Activated CD8-positive, alpha-beta memory T cell treated with anti-CD3 and anti-CD28 coated beads for 36 hours (primary cell): ENCODE measurements around the gene SLCO6A1. TPM values are rescaled to one million over a fixed set of nuclear protein-coding genes. Genes with fewer than 3 reads are reported as not detected.
"Not testable (repeated sequence)": the region's sequence is repeated elsewhere in the genome, so short reads cannot be mapped to it uniquely, and the experiment has no call there.

Experiments used
- CTCF ChIA-PET: fragments of 350-600 bp; sonication (Branson Sonifier 250); formaldehyde crosslinking; loops from one replicate; lab custom pipeline; 2021; ENCODE audit warnings: antibody characterized with exemption; lab: Charles Lee
- POLR2A ChIA-PET: fragments of 350-600 bp; sonication (Branson Sonifier 250); formaldehyde crosslinking; loops from one replicate; lab custom pipeline; 2021; ENCODE audit warnings: antibody characterized with exemption; lab: Charles Lee
- total RNA-seq, 2 experiments: library from RNA; stranded (reverse); gene quantifications; one replicate each; pipeline ENCODE4 v1.2.3, GENCODE V29; 2021

Gene SLCO6A1, protein sequence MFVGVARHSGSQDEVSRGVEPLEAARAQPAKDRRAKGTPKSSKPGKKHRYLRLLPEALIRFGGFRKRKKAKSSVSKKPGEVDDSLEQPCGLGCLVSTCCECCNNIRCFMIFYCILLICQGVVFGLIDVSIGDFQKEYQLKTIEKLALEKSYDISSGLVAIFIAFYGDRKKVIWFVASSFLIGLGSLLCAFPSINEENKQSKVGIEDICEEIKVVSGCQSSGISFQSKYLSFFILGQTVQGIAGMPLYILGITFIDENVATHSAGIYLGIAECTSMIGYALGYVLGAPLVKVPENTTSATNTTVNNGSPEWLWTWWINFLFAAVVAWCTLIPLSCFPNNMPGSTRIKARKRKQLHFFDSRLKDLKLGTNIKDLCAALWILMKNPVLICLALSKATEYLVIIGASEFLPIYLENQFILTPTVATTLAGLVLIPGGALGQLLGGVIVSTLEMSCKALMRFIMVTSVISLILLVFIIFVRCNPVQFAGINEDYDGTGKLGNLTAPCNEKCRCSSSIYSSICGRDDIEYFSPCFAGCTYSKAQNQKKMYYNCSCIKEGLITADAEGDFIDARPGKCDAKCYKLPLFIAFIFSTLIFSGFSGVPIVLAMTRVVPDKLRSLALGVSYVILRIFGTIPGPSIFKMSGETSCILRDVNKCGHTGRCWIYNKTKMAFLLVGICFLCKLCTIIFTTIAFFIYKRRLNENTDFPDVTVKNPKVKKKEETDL
- not detected for total RNA-seq

DNA sequence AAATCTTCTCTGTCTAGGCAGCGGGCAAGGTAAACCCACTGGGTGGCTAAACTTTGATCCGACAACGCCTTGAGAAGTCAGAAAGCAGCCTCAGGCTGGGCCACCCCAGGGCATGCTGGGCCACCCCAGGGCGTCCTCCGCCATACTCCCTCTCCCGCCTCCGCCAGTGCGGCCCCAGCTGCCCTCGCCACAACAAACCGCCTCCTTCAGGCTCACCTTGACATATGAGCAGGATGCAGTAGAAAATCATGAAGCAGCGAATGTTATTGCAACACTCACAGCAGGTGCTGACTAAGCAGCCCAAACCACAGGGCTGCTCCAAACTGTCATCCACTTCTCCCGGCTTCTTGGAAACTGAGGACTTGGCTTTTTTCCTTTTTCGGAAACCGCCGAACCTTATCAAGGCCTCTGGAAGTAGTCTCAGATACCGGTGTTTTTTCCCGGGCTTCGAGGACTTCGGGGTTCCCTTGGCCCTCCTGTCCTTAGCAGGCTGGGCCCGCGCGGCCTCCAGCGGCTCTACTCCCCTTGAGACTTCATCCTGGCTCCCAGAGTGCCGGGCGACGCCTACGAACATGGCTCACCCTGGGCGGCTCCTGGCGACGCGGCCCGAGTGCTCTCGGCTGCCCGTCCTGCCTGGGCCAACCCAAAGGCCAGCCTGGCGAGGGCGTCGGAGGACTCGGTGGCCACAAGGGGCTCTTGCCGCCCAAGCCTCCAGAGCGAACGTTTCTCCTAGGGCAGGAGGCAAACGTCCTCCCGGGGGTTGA, at the start of gene SLCO6A1:
TSS of gene SLCO6A1 (minus strand) at position 731 of the 764 bp plus-strand sequence. CDS start at position 574, 157 bp downstream.
- CTCF ChIA-PET, result no interaction called here
- POLR2A ChIA-PET, result no interaction called here

- CTCF ChIA-PET, result no interaction called here
- POLR2A ChIA-PET, result no interaction called here
Observed at GRCh38 chr5:102547141-102548035, 48.6 kb upstream of the SLCO6A1 start.

GRCh38 chr5:102545175-102545574, 46.4 kb upstream of the SLCO6A1 start:
- ChIA-PET CTCF (no interaction called here), POLR2A (no interaction called here)

DNA sequence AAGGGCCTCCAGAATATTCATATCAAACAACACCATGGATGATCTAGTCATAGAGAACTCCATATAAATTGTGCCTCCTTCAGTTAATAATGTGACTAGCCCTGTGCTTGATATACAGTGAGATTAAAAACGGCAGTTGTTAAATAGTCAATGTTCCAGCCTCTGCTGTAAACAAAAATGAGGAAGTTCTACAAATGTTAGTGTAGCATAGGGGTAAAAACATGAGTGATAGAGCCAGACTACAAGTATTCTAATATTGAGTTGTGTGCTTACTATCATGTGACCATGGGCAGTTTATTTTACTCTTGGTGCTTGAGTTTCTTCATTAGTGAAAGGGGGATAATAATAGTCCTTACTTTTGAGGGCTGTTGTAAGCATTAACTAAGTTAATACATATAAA, 43.3 kb upstream of the SLCO6A1 start:
- POLR2A ChIA-PET, result no interaction called here
- CTCF ChIA-PET, result no interaction called here

DNA sequence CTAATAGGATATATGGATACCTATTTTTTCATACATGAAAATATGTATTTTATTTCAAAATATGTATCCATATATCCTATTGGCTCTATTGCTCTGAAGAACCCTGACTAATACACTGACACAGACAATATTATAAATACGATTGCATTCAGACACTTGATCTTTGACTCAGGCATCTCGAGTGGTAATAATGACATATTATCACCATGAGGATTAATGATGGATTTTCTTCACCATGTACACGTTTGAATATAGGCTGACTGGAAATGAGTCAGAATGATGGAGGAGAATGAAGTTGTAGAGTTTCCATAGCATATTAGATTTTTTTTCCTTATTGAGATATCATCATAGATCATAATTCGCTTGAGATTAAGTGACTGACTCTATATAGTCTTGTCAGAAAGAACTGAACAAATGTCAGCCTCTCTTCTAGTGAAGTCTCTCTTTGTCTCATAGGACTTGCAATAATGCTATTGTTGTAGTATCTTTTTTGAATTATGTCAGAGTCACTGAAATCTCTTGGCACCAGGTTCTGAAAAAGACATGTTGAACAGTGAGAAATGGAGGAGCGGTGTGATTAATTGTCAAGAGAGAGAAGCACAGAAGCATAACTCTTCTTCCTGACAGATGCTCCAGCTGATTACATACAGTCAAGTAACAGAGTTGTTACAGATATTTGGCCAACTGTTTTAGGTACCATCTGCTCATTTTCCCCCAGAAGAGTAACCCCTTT, 41.4 kb upstream of the SLCO6A1 start:
- CTCF ChIA-PET, result no interaction called here

GRCh38 chr5:102539562-102539961, 40.8 kb upstream of the SLCO6A1 start:
- CTCF ChIA-PET, result no interaction called here
- POLR2A ChIA-PET, result no interaction called here

More for the DNA sequence above, 41.4 kb upstream of the SLCO6A1 start:
- POLR2A ChIA-PET, result no interaction called here

- ChIA-PET POLR2A (no interaction called here), CTCF (no interaction called here)
Observed at GRCh38 chr5:102537011-102537410, 38.2 kb upstream of the SLCO6A1 start.

DNA sequence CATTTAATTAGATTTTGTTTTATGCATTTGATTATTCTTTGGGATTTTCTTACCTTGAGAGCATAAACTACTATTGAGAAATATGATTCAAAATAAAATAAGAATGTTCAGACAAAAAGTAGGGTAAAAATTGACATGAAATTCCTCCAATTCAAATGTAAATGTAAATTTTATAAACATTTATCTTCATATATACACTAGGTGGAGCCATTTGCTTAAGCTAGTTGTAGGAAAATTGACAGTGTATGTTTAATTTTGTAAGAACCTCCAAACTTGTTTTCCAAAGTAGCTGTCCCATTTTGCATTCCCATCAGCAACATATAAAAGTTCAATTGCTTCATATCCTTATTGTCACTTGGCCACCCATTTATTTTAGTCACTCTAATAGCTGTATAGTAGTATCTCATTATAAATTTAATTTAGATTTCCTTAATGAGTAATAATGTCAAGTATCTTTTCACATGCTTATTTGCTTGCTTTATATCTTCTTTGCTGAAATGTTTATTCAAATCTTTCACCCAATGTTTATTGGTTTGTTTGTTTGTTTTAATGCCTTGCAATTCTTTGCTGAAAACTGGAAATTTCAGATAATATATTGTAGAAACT, 37.6 kb upstream of the SLCO6A1 start:
- POLR2A ChIA-PET, result no interaction called here
- CTCF ChIA-PET, result no interaction called here

- ChIA-PET POLR2A (no interaction called here), CTCF (no interaction called here)
Observed at GRCh38 chr5:102532123-102532522, 33.3 kb upstream of the SLCO6A1 start.

DNA sequence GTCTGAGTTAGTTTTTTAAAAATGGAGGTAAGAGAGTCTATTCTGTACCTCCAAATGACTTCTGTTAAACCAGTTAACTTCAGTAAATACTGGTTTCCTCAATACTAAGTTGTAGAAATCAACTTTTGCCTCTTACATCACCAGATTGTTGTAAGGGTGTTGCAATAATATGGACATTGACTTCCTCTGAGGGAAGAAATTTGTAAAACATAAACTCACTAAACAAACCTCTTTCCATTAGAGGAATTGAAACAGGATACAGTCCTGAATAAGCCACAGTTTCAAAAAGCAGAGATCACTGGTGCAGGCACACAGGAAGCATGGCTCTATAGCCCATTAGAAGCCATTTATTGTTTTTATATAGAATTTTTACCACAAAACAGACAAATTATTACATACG, 32.7 kb upstream of the SLCO6A1 start:
- POLR2A ChIA-PET, result no interaction called here
- CTCF ChIA-PET, result no interaction called here

DNA sequence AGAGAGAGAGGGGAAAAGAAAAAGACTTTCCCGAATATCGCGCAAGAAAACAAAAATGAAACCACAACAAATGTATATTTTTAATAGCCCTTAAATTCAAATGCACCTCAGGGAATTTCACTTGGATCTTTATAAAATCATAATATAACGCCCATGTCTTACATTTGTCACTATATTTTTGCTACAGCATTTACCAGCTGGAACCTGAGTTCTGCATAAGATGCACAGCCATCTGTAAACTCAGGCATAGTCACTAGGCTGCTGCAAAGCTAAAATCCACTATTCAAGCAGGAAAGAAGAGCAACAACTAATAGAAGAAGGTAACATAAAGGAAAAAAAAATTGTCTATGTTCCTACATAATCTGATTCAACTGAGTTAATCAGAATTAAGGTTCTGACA, 30.6 kb upstream of the SLCO6A1 start:
- CTCF ChIA-PET, result no interaction called here

GRCh38 chr5:102529031-102529430, 30.2 kb upstream of the SLCO6A1 start:
- ChIA-PET CTCF (no interaction called here), POLR2A (no interaction called here)

More for the DNA sequence above, 30.6 kb upstream of the SLCO6A1 start:
- POLR2A ChIA-PET, result no interaction called here

GRCh38 chr5:102528600-102528999, 29.8 kb upstream of the SLCO6A1 start:
- POLR2A ChIA-PET, result no interaction called here
- CTCF ChIA-PET, result no interaction called here

GRCh38 chr5:102527547-102527946, 28.7 kb upstream of the SLCO6A1 start:
- ChIA-PET POLR2A (no interaction called here), CTCF (no interaction called here)

DNA sequence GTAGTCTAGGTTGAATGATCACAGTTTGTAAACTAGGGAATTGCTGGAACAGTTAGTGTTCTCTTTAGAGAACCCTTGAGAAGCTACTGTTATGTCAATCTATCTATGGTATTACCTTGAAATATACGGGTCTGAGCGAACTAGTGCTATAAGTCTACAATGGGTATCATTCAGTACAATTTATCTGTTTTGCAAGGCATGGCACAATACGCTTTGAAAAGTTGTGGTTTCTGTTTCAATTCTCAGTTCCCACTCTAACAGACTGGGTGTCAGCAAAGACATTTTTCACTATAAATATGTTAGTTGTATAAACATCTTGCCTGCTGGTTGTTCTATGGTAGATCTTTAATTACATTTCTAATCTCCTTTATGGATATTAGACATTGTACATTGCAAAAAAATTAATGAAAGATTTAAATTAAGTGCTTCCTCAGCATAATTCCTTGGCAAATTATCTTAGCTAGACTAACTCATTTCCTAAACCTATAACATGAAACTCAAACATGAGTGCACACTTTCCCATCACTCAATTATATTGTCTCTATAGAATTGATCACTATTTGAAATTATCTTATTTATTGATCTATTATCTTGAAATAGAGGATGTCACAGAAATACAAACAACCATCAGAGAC, 24.9 kb upstream of the SLCO6A1 start:
- CTCF ChIA-PET, result no interaction called here
- POLR2A ChIA-PET, result no interaction called here

DNA sequence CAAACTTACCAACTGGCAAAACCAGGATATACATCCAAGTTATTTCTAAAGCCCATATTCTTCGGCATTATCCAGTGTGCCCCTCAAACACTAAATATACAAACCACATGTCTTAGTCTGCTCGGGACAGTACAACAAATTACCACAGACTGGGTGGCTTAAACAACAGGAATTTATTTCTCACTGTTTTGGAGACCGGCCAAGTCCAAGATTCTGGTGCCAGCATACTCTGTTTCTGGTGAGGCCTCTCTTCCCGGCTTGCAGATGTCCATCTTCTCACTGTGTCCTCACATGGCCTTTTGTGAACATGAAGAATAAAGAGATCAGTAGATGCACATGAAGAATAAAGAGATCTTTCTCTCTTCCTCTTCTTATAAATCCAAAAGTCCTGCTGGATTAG, 12.9 kb upstream of the SLCO6A1 start:
- CTCF ChIA-PET, result no interaction called here
- POLR2A ChIA-PET, result no interaction called here

GRCh38 chr5:102491261-102491914, 7.4 kb downstream of the SLCO6A1 start:
- CTCF ChIA-PET, result not testable (repeated sequence)

More at GRCh38 chr5:102491261-102491914, 7.4 kb downstream of the SLCO6A1 start:
- POLR2A ChIA-PET, result not testable (repeated sequence)
